Measurements from ENCODE around the gene TMPRSS2.

The TMPRSS2 gene

DNA sequence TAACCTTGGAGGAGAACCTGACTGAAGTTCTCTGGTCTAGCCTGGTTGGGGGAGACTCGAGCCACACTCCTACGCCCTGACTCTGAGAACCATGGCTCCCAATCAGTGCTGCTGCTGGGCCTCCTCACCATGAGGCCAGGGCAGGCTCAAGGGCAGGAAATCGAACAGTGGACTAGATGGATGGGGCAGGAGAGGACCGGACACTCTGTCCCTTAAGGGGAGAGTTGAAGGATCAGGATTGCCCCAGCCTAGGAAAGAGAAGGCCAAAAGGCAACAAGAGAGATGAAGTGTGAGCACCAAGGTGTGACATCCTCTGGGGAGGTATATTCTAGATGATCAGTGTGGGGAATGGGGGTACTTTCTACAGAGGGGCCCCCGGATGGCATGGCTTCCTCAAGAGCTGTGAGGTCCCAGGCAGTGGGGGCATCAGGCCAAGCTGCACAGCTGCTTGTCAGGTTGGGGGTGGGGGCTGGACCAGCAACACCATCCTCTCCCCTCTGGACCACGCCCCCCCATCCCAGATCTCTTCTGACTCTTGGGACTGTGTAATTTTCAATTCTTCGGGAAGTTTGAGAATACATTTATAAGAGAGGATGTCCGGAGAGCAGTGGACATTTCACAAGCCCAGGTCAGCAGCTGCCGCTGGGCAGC is 47.9 kb downstream of the TMPRSS2 start:
- no peak for TF ChIP-seq GATA2 (IDR thresholded peaks at IDR 0.05; ENCODE audit: low read depth, low read length)
- no peak for TF ChIP-seq GATA3 (IDR thresholded peaks at IDR 0.05; ENCODE audit: low read depth, low read length)

DNA sequence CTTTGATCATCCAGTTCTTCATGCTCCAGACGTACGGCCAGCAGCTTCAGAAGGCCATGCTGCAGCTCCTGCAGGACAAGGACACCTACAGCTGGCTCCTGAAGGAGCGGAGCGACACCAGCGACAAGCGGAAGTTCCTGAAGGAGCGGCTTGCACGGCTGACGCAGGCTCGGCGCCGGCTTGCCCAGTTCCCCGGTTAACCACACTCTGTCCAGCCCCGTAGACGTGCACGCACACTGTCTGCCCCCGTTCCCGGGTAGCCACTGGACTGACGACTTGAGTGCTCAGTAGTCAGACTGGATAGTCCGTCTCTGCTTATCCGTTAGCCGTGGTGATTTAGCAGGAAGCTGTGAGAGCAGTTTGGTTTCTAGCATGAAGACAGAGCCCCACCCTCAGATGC is 49.4 kb downstream of the TMPRSS2 start:
- no peak for TF ChIP-seq GATA2 (IDR thresholded peaks at IDR 0.05; ENCODE audit: low read depth, low read length)
- no peak for TF ChIP-seq GATA3 (IDR thresholded peaks at IDR 0.05; ENCODE audit: low read depth, low read length)

DNA sequence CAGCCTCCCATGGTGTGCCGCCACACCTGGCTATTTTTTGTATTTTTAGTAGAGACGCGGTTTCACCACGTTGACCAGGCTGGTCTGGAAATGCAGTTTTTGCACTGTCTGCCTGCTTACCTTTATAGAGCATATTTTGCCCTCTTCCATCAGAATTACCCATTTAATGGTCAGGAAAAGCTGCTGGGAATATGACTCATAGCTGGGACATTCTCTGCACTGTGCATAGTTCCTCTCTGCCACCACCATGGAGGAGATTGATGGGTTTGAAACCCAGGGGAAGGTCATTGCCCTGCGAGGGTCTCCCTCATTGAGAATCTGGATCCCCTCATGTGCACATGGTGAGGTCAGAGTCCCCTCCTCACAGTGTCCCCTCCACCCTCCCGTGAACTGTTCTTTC is 49.8 kb downstream of the TMPRSS2 start:
- no peak for TF ChIP-seq GATA2 (IDR thresholded peaks at IDR 0.05; ENCODE audit: low read depth, low read length)
- no peak for TF ChIP-seq GATA3 (IDR thresholded peaks at IDR 0.05; ENCODE audit: low read depth, low read length)

DNA sequence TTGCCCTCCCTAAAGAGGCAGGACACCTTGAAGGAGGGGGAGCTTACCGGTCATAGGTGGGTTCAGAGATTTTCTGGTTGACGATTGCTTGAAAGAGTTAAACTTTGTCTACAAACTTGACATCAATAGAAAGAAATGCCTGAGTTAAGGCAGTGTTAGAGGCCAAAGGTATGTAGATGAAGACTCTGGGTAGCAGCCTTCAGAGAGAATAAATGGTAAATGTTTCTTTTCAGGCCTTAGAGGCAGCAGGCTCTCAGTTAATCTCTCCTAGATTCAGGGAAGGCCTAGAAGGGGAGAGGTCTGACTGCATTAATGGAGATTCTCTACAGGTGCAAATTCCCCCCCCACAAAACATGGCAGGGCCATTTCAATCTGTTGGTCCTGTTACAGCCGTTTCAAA is 54.2 kb downstream of the TMPRSS2 start:
- TF ChIP-seq GATA2 (IDR thresholded peaks at IDR 0.05; ENCODE audit: low read depth, low read length) (no peak), GATA3 (IDR thresholded peaks at IDR 0.05; ENCODE audit: low read depth, low read length) (no peak)

DNA sequence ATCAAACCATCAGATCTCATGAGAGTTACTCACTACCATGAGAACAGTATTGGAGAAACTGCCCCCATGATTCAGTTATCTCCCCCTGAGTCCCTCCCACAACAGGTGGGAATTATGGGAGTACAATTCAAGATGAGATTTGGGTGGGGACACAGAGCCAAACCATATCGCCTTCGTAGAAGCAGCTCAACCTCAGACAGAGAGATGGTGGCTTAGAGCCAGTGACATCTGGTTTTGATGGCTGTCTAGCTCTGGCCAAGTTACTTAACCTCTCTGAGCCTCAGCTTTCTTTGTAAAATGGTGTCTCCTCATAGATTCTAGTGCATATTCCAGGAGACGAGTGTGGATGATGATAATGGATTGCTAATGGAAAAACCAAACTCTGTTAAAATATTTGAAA is 54.8 kb downstream of the TMPRSS2 start:
- TF ChIP-seq GATA2 (IDR thresholded peaks at IDR 0.05; ENCODE audit: low read depth, low read length) (no peak), GATA3 (IDR thresholded peaks at IDR 0.05; ENCODE audit: low read depth, low read length) (no peak)

DNA sequence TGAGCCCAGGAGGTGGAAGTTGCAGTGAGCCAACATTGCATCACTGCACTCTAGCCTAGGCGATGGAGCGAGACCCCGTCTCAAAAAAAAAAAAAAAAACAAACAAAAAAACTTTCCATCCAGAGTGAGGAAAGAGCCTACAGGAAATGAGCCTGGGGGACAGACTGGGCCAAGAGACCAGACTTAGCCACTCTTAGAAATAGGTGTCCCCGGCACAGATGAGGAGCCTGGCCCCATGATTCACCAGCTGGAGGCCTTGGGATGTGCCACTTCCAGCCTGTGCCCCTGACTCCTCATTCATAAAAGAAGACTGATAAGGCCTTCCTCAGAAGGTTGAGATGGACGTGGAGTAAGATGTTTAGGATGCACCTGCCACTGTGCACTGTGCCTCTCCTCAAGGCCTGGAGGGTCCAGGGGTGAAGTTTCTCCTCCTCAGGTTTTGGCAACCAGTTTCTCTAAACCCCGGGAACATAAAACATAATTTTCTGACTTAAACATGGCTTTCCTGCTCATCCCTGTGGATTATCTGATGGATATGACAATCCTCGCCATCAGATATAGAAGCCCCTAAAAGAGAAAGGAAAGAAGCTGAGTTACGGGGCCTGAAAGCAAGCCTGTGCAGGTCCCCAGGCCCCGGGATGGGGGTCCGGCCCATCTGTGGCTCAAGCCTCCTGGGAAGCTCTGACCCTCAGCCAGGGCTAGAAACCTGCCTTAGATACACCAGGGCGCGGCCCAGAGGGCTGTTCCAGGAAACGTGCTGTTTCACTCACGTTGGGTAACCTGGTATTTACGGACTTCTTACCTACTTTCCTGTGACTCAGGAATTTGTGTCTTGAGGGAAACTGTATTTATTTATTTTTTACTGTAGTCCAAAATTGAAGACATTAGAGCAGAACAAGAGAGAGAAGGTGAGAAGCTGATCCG is 55.9 kb downstream of the TMPRSS2 start:
- no peak for TF ChIP-seq GATA3 (IDR thresholded peaks at IDR 0.05; ENCODE audit: low read depth, low read length)

DNA sequence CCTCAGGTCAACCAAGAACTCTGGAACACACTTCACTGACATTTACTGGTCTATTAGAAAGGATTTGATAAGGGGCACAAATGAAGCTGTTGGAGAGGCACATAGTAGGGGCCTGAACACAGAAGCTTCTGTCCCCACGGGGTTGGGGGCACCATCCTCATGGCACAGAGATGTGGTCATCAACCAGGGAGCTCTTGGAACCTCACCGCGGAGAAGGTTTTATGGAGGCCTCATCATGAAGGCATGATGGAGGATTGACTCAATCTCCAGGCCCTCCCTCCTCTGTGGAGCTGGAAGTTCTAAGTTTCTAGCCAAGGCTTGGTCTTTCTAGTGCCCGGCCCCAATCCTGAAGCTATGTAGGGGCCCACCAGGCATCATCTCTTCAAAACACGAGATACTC is 58.3 kb downstream of the TMPRSS2 start:
- TF ChIP-seq GATA2 (IDR thresholded peaks at IDR 0.05; ENCODE audit: low read depth, low read length) (no peak), GATA3 (IDR thresholded peaks at IDR 0.05; ENCODE audit: low read depth, low read length) (no peak)

DNA sequence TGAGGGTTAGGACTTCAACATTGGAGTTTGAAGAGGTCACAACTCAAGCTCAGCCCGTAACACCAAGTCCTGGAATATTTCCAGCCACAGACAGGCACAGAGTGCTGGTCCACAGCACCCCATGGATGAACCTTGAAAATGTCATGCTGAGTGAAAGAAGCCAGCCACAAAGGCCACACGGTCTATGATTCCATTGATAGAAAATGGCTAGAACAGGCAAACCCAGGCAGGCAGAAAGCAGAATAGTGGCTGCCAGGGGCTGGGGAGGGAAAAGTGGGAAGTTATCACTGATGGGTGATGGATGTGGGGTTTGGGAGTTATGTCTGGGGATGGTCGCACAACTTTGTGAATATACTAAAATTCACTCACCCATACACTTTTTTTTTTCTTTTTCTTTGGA is 60.6 kb downstream of the TMPRSS2 start:
- no peak for TF ChIP-seq GATA2 (IDR thresholded peaks at IDR 0.05; ENCODE audit: low read depth, low read length)
- TF ChIP-seq GATA3 (IDR thresholded peaks at IDR 0.05; ENCODE audit: low read depth, low read length), result no peak

DNA sequence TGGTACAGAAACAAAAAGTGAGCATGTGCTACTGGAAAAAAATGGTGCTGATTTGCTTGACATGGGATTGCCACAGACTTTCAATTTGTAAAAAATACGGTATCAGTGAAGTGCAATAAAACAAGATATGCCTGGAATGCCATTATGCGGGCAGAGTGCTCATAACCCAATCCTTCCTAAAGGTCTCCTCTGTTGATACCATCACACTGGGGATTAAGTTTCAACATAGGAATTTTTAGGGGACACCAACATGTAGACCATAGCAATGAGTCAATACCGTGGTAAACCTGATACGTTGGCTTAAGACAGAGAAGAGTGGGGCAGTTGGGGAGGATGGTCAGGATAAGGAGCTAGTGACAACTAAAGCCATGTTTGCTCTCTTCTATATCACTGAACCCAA is 61.4 kb downstream of the TMPRSS2 start:
- TF ChIP-seq GATA2 (IDR thresholded peaks at IDR 0.05; ENCODE audit: low read depth, low read length), result no peak
- TF ChIP-seq GATA3 (IDR thresholded peaks at IDR 0.05; ENCODE audit: low read depth, low read length), result no peak

DNA sequence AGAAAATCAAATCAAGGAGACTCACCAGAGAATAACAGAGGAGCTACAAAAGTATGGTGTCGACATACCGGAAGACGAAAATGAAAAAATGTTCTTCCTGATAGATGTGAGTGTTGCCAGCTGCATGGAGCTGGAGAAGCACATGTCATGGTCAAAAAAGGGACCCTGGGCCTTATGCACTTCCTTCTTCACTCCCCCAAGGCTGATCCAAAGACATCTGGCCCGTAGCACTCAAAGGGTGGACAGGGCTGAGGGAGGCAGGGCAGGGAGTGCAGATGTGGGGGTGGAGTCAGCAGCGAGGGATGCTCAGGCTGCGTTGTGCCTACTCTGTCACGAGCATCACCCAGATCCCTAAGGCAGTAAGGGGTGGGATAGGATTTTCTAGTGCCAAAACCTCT is 62.5 kb downstream of the TMPRSS2 start:
- TF ChIP-seq GATA2 (IDR thresholded peaks at IDR 0.05; ENCODE audit: low read depth, low read length), result no peak
- TF ChIP-seq GATA3 (IDR thresholded peaks at IDR 0.05; ENCODE audit: low read depth, low read length), result no peak

DNA sequence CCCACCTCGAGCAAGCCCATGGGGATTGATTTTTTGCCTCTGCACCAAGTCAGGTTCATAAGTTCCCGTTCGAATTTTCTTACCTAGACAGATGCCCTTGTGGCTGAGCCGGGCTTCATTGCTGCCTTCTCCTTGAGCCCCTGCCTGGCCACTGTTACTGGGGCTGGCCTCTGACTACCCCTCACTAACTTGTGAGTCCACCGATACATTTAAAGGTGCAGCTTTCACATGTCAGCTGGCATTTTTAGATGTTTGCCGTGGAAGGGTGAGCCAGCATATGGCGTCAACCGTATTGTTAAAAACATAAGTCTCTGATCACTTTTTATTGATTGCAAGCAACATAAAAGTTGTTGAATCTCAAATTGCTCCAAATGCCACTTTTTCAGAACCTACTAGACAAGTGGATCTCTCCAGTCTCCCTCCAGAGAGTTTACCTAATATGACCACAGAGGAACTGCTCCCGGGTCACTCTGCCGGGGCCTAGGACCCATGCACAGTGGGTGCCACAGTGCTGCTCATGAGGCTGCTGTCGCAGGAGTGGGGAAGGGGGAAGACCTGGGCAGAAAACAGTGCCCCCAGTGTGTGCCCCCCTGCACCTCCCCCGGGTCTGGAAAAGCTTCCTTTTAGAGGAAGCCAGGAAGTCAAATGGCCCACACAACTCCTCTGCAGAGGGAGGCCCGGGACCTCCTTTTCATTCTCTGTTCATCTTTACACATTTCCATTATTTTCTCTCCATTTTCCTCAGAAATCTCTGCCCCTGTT is 63.1 kb downstream of the TMPRSS2 start:
- TF ChIP-seq GATA3 (IDR thresholded peaks at IDR 0.05; ENCODE audit: low read depth, low read length) (no peak), GATA2 (IDR thresholded peaks at IDR 0.05; ENCODE audit: low read depth, low read length) (no peak)

DNA sequence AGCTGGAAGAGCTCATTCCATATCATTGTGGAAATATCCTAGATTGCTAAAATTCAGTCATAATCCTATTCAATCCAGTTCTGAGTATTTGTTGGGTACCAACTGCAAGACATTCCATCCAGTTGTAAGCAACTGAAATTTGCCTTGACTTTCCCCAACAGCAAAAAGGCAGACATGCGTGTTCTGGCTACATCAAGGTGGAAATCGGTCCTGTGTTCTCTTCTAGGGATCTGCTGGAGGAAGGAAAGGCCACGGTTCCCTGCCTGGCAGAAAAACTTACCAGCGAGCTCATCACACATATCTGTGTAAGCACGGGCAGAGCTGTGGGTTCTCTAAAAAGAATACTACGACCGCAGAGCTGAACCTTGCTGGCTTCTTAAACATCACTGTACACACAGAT is 64.4 kb downstream of the TMPRSS2 start:
- TF ChIP-seq GATA2 (IDR thresholded peaks at IDR 0.05; ENCODE audit: low read depth, low read length), result no peak
- TF ChIP-seq GATA3 (IDR thresholded peaks at IDR 0.05; ENCODE audit: low read depth, low read length), result no peak

DNA sequence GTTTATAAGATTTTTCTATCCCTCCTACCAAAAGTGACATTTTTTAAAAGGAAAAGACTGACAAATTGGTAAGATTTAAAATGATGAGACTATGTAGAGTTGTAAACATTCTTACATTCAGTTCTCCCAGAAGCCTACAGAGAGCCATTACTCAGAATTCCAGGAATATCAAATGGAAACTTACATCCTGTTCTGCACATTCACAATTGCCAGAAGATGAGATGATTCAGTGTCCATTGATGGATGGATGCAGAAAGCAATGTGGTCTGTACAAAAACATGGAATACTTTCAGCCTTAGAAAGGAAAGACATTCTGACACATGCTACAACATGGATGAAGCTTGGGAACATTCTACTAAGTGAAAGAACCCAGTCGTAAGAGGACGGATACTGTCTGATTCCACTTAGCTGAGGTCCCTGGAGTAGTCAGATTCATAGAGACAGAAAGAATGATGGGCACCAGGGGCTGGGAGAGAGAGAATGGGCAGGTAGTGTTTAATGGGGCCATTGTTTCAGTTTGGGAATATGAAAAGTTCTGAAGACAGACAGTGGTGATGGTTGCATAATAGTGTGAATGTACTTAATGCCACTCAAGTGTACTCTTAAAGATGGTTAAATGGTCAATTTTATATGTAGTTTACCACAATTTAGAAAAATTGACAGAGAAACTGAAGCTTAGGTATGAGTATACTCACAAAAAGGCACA is 65.3 kb downstream of the TMPRSS2 start:
- TF ChIP-seq GATA3 (IDR thresholded peaks at IDR 0.05; ENCODE audit: low read depth, low read length) (no peak), GATA2 (IDR thresholded peaks at IDR 0.05; ENCODE audit: low read depth, low read length) (no peak)

DNA sequence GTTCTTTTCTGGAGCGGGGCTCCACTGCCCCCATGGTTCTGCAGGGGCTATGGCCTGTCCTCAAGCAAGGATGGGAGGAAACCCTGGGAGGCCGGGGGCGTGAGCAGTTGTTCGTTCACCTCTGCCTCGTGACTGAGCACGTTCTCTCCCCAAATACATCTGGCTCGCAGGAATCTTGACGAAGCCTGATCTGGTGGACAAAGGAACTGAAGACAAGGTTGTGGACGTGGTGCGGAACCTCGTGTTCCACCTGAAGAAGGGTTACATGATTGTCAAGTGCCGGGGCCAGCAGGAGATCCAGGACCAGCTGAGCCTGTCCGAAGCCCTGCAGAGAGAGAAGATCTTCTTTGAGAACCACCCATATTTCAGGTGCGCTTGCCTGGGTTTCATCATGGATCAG is 66.4 kb downstream of the TMPRSS2 start:
- TF ChIP-seq GATA3 (IDR thresholded peaks at IDR 0.05; ENCODE audit: low read depth, low read length) (no peak), GATA2 (IDR thresholded peaks at IDR 0.05; ENCODE audit: low read depth, low read length) (no peak)

Measured in SH-SY5Y (cell line).